ENCODE measurements around the gene NOL9. TPM values are rescaled to one million over a fixed set of nuclear protein-coding genes. Genes with fewer than 3 reads are reported as not detected.
A peak's percentile ranks its signal among the peaks of the same experiment; 100 is the strongest.

Gene NOL9
- total and polyA plus RNA-seq, 2 of the 13 experiments (the other 11 are each of a cell fraction or from before 2014, with no cell fraction given): 18.0 to 24.7 TPM

DNA sequence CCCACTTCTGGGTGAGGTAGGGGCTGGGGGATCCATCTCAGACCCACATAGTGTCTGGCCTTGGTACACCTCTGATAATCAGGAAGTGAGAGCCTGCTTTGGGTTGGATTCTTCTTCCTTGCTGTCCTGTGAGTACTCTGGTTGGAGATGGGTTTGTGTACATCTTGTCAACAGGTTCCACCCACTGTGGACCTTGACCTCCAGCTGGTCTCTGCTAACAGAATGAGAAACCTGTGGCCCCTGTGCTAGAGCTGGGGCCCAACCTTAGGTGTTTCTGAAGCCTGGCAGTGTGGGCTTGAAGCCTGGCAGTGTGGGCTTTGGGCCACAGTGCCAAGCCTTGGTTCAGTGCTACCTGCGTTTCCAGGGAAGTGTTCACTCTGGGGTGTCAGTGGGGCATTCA is 28.1 kb upstream of the NOL9 start (continued):
- TF ChIP-seq ZNF75D (CRISPR knock-in tag; IDR thresholded peaks at IDR 0.05; ENCODE audit: borderline replicate concordance): no peak
- TF ChIP-seq, protein P1, sequence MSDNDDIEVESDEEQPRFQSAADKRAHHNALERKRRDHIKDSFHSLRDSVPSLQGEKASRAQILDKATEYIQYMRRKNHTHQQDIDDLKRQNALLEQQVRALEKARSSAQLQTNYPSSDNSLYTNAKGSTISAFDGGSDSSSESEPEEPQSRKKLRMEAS (IDR thresholded peaks at IDR 0.05): peak; percentile 72
- TF ChIP-seq ZNF501 (CRISPR knock-in tag; IDR thresholded peaks at IDR 0.05): peak; percentile 68
- TF ChIP-seq, protein P2, sequence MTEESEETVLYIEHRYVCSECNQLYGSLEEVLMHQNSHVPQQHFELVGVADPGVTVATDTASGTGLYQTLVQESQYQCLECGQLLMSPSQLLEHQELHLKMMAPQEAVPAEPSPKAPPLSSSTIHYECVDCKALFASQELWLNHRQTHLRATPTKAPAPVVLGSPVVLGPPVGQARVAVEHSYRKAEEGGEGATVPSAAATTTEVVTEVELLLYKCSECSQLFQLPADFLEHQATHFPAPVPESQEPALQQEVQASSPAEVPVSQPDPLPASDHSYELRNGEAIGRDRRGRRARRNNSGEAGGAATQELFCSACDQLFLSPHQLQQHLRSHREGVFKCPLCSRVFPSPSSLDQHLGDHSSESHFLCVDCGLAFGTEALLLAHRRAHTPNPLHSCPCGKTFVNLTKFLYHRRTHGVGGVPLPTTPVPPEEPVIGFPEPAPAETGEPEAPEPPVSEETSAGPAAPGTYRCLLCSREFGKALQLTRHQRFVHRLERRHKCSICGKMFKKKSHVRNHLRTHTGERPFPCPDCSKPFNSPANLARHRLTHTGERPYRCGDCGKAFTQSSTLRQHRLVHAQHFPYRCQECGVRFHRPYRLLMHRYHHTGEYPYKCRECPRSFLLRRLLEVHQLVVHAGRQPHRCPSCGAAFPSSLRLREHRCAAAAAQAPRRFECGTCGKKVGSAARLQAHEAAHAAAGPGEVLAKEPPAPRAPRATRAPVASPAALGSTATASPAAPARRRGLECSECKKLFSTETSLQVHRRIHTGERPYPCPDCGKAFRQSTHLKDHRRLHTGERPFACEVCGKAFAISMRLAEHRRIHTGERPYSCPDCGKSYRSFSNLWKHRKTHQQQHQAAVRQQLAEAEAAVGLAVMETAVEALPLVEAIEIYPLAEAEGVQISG (CRISPR knock-in tag; IDR thresholded peaks at IDR 0.05): peak; percentile 83
- no peak for TF ChIP-seq SATB2 (CRISPR knock-in tag; IDR thresholded peaks at IDR 0.05)
- no peak for TF ChIP-seq GLI4 (CRISPR knock-in tag; IDR thresholded peaks at IDR 0.05; ENCODE audit: borderline replicate concordance)
- peak; percentile 80 for TF ChIP-seq RARA (CRISPR knock-in tag; IDR thresholded peaks at IDR 0.05)
- no peak for TF ChIP-seq JUN (CRISPR knock-in tag; IDR thresholded peaks at IDR 0.05)
- no peak for TF ChIP-seq TBP (CRISPR knock-in tag; IDR thresholded peaks at IDR 0.05)
- no peak; the same call in 1 of the 2 replicates for TF ChIP-seq SAFB2 (CRISPR knock-in tag; IDR thresholded peaks at IDR 0.05; ENCODE audit: borderline replicate concordance, low read depth)
- no peak for TF ChIP-seq HOXA9 (CRISPR knock-in tag; IDR thresholded peaks at IDR 0.05; ENCODE audit: borderline replicate concordance)
- TF ChIP-seq MED1 (CRISPR knock-in tag; IDR thresholded peaks at IDR 0.05): peak; percentile 79
- no peak for TF ChIP-seq SNAPC2 (CRISPR knock-in tag; IDR thresholded peaks at IDR 0.05)
- peak; percentile 69; the same call in 1 of the 2 replicates for TF ChIP-seq RCOR2 (CRISPR knock-in tag; IDR thresholded peaks at IDR 0.05)
- no peak for TF ChIP-seq ZNF546 (CRISPR knock-in tag; conservative IDR thresholded peaks at IDR 0.05)
- peak; percentile 77 for TF ChIP-seq FOXK2 (IDR thresholded peaks at IDR 0.05)
- no peak for TF ChIP-seq HDAC6 (IDR thresholded peaks at IDR 0.05; ENCODE audit: low read depth, low read length)
- TF ChIP-seq, protein P3, sequence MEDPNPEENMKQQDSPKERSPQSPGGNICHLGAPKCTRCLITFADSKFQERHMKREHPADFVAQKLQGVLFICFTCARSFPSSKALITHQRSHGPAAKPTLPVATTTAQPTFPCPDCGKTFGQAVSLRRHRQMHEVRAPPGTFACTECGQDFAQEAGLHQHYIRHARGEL (CRISPR knock-in tag; IDR thresholded peaks at IDR 0.05): no peak
- TF ChIP-seq, protein P4, sequence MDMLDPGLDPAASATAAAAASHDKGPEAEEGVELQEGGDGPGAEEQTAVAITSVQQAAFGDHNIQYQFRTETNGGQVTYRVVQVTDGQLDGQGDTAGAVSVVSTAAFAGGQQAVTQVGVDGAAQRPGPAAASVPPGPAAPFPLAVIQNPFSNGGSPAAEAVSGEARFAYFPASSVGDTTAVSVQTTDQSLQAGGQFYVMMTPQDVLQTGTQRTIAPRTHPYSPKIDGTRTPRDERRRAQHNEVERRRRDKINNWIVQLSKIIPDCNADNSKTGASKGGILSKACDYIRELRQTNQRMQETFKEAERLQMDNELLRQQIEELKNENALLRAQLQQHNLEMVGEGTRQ (IDR thresholded peaks at IDR 0.05; ENCODE audit: low read depth, low read length): no peak
- TF ChIP-seq, protein P4 (CRISPR knock-in tag; IDR thresholded peaks at IDR 0.05; ENCODE audit: borderline replicate concordance): no peak
- TF ChIP-seq ZNF292 (CRISPR knock-in tag; IDR thresholded peaks at IDR 0.05; ENCODE audit: borderline replicate concordance, low read depth): no peak; the same call in 1 of the 2 replicates
- TF ChIP-seq SNRNP70 (IDR thresholded peaks at IDR 0.05; ENCODE audit: low read depth, low read length): no peak
- TF ChIP-seq, protein P5, sequence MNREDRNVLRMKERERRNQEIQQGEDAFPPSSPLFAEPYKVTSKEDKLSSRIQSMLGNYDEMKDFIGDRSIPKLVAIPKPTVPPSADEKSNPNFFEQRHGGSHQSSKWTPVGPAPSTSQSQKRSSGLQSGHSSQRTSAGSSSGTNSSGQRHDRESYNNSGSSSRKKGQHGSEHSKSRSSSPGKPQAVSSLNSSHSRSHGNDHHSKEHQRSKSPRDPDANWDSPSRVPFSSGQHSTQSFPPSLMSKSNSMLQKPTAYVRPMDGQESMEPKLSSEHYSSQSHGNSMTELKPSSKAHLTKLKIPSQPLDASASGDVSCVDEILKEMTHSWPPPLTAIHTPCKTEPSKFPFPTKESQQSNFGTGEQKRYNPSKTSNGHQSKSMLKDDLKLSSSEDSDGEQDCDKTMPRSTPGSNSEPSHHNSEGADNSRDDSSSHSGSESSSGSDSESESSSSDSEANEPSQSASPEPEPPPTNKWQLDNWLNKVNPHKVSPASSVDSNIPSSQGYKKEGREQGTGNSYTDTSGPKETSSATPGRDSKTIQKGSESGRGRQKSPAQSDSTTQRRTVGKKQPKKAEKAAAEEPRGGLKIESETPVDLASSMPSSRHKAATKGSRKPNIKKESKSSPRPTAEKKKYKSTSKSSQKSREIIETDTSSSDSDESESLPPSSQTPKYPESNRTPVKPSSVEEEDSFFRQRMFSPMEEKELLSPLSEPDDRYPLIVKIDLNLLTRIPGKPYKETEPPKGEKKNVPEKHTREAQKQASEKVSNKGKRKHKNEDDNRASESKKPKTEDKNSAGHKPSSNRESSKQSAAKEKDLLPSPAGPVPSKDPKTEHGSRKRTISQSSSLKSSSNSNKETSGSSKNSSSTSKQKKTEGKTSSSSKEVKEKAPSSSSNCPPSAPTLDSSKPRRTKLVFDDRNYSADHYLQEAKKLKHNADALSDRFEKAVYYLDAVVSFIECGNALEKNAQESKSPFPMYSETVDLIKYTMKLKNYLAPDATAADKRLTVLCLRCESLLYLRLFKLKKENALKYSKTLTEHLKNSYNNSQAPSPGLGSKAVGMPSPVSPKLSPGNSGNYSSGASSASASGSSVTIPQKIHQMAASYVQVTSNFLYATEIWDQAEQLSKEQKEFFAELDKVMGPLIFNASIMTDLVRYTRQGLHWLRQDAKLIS (CRISPR knock-in tag; IDR thresholded peaks at IDR 0.05): no peak
